K562 (cell line): ENCODE measurements around the gene HOXB6.

ENCODE experiments used
- CBX2 ChIP-seq: fragments of 200-600 bp; sonication (generic); IDR thresholded peaks from one replicate; pipeline ENCODE4 v1.6.1; 2012; ENCODE audit warnings: mild to moderate bottlenecking, low read length, inconsistent platforms; ENCODE audit not compliant: insufficient read depth, poor library complexity, severe bottlenecking
- EP300 ChIP-seq: IDR thresholded peaks from 2 replicates; pipeline ENCODE4 v1.6.1; 2012; ENCODE audit warnings: low read length, improper control_type of control experiment
- NFYB ChIP-seq: IDR thresholded peaks from 2 replicates; pipeline ENCODE4 v1.6.1; 2011; ENCODE audit warnings: mild to moderate bottlenecking, moderate library complexity; ENCODE audit not compliant: insufficient read length; ENCODE audit errors: extremely low read depth
- NR2C2 ChIP-seq, 2 experiments: fragments of 200-800 bp in 1 of 2; sonication (Bioruptor generic) in 1 of 2; sonication (generic) in 1 of 2; formaldehyde crosslinking in 1 of 2; IDR thresholded peaks; 2 replicates each; pipeline versions ENCODE4 v1.6.1 to v1.8.0; 2016 to 2022; ENCODE audit warnings: mild to moderate bottlenecking in 1 of 2, missing compliant biosample characterization in 1 of 2, missing genetic modification characterization in 1 of 2, missing genetic modification reagents in 1 of 2
- PML ChIP-seq: IDR thresholded peaks from 2 replicates; pipeline ENCODE4 v1.6.1; 2012; ENCODE audit warnings: low read length, inconsistent platforms
- TCF7L2 ChIP-seq: fragments of 150-350 bp; IDR thresholded peaks from 2 replicates; pipeline ENCODE4 v1.6.1; 2016; ENCODE audit warnings: low read depth, mild to moderate bottlenecking, low read length, moderate library complexity
- YY1 ChIP-seq, 3 experiments: IDR thresholded peaks; 2 replicates each; pipeline ENCODE4 v1.6.1; 2011; ENCODE audit warnings: low read length in 2 of 3, mild to moderate bottlenecking in 2 of 3, moderate library complexity in 2 of 3, borderline replicate concordance in 1 of 3, control low read depth in 1 of 3, low read depth in 1 of 3; ENCODE audit not compliant: insufficient read depth in 3 of 3, insufficient replicate concordance in 2 of 3, control insufficient read depth in 1 of 3, insufficient read length in 1 of 3; ENCODE audit errors: extremely low read depth in 1 of 3
- TF ChIP-seq, protein P1 (sequence below): sonication (generic); formaldehyde crosslinking; IDR thresholded peaks from 2 replicates; pipeline ENCODE4 v1.8.1; 2023; ENCODE audit warnings: mild to moderate bottlenecking, missing genetic modification reagents
- TF ChIP-seq, protein P2 (sequence below): fragments of 250-450 bp; sonication (Bioruptor Pico); IDR thresholded peaks from 2 replicates; pipeline ENCODE4 v1.8.0; 2021; ENCODE audit warnings: mild to moderate bottlenecking, moderate library complexity
- TF ChIP-seq, protein P3 (sequence below), 3 experiments: IDR thresholded peaks in 2 of 3; conservative IDR thresholded peaks in 1 of 3; 2 replicates each; pipeline ENCODE4 v1.5.1; 2011 to 2012; ENCODE audit warnings: low read length in 3 of 3, mild to moderate bottlenecking in 3 of 3, control low read depth in 2 of 3, improper control_type of control experiment in 1 of 3, inconsistent platforms in 1 of 3, low read depth in 1 of 3, mixed read lengths in 1 of 3, moderate library complexity in 1 of 3; ENCODE audit not compliant: insufficient read depth in 2 of 3

DNA sequence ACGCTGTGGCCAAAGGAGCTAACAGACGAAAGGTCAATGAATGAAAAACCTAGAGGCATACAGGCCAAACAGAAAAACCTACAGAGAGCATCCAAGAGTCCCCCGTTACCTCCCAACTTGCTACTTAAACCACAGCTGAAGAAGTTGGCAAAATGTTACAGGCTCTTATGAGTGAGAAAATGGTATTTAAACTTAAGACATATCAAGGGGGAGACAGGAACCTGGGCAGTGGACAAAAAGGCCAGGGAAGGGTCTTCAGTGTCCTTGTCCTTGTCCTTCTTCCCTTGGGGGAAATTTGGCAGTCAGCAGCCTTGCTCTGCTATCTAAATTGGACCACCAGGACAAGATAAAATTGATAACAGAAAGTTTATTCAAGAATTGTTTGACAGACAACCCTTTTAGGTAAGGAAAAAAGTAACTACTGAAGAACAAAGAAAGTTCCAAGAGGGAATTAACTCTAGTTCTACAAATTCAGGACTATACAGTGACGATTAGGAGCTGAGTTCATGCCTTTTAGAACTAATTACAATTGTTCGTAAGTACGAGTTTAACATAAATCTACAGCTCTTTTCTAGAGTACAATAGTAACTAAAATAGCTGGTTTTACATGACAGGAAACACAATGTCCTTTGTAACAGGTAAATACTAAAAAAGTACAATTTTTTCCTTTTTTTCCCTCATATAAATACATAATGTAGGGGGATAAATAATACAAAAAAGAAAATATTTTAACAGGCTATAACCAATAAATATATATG is 56.1 kb downstream of the HOXB6 start:
- no peak for TF ChIP-seq EP300
- no peak for TF ChIP-seq YY1 (IDR thresholded peaks at IDR 0.05; ENCODE audit: borderline replicate concordance in 1 of 3, control insufficient read depth in 1 of 3, extremely low read depth in 1 of 3, insufficient read depth in 3 of 3, insufficient read length in 1 of 3, insufficient replicate concordance in 2 of 3, low read depth in 1 of 3, low read length in 2 of 3)
- TF ChIP-seq PML: peak; percentile 11; the same call in 1 of the 2 replicates
- TF ChIP-seq, protein P1, sequence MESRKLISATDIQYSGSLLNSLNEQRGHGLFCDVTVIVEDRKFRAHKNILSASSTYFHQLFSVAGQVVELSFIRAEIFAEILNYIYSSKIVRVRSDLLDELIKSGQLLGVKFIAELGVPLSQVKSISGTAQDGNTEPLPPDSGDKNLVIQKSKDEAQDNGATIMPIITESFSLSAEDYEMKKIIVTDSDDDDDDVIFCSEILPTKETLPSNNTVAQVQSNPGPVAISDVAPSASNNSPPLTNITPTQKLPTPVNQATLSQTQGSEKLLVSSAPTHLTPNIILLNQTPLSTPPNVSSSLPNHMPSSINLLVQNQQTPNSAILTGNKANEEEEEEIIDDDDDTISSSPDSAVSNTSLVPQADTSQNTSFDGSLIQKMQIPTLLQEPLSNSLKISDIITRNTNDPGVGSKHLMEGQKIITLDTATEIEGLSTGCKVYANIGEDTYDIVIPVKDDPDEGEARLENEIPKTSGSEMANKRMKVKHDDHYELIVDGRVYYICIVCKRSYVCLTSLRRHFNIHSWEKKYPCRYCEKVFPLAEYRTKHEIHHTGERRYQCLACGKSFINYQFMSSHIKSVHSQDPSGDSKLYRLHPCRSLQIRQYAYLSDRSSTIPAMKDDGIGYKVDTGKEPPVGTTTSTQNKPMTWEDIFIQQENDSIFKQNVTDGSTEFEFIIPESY (CRISPR knock-in tag): no peak
- no peak for TF ChIP-seq NR2C2 (CRISPR knock-in tag; IDR thresholded peaks at IDR 0.05)
- TF ChIP-seq NR2C2 (tag; IDR thresholded peaks at IDR 0.05): 0 out of 2 replicates have a peak, but pooled peaks have one; percentile 32
- no peak for TF ChIP-seq TCF7L2
- TF ChIP-seq, protein P2, sequence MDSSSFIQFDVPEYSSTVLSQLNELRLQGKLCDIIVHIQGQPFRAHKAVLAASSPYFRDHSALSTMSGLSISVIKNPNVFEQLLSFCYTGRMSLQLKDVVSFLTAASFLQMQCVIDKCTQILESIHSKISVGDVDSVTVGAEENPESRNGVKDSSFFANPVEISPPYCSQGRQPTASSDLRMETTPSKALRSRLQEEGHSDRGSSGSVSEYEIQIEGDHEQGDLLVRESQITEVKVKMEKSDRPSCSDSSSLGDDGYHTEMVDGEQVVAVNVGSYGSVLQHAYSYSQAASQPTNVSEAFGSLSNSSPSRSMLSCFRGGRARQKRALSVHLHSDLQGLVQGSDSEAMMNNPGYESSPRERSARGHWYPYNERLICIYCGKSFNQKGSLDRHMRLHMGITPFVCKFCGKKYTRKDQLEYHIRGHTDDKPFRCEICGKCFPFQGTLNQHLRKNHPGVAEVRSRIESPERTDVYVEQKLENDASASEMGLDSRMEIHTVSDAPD (CRISPR knock-in tag): no peak
- TF ChIP-seq, protein P3, sequence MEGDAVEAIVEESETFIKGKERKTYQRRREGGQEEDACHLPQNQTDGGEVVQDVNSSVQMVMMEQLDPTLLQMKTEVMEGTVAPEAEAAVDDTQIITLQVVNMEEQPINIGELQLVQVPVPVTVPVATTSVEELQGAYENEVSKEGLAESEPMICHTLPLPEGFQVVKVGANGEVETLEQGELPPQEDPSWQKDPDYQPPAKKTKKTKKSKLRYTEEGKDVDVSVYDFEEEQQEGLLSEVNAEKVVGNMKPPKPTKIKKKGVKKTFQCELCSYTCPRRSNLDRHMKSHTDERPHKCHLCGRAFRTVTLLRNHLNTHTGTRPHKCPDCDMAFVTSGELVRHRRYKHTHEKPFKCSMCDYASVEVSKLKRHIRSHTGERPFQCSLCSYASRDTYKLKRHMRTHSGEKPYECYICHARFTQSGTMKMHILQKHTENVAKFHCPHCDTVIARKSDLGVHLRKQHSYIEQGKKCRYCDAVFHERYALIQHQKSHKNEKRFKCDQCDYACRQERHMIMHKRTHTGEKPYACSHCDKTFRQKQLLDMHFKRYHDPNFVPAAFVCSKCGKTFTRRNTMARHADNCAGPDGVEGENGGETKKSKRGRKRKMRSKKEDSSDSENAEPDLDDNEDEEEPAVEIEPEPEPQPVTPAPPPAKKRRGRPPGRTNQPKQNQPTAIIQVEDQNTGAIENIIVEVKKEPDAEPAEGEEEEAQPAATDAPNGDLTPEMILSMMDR (IDR thresholded peaks at IDR 0.05 in 2 of 3, conservative IDR thresholded peaks at IDR 0.05 in 1 of 3; ENCODE audit: insufficient read depth in 2 of 3, low read depth in 1 of 3, low read length in 3 of 3): no peak
- no peak for TF ChIP-seq CBX2
- TF ChIP-seq NFYB: no peak
